Fibroblast of lung (primary cell): ENCODE measurements around the gene TINCR.

Experiments
- CTCF ChIP-seq, 2 donors: IDR thresholded peaks in 1 of 2; conservative IDR thresholded peaks in 1 of 2; 1 replicate in 1 of 2; 2 replicates in 1 of 2; pipeline ENCODE4 v1.5.1; 2011 to 2012; ENCODE audit warnings: low read length in 2 of 2, control low read depth in 1 of 2, inconsistent platforms in 1 of 2, low read depth in 1 of 2, mild to moderate bottlenecking in 1 of 2
- EZH2 ChIP-seq: IDR thresholded peaks from 2 replicates; pipeline ENCODE4 v1.5.1; 2012; ENCODE audit warnings: low read length, control low read depth, mild to moderate bottlenecking; ENCODE audit errors: missing control alignments

DNA sequence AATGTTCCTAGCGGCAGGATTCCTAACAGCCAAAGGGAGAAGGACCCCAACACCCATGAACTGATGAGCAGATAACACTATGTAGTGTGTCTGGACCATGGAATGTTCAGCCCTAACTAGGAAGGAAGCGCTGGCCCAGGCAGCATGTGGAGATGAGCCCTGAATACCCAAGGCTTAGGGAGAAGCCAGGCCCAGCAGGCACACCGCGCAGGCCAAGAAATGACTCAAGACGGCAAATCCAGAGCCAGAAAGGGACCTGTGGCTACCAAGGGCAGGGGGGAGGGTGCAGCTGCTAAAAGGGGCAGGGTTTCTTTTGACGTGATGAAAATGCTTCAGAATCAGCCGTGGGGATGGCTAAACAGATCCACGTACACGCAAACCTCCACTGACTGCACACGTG is 20.7 kb upstream of the TINCR start:
- TF ChIP-seq CTCF (conservative IDR thresholded peaks at IDR 0.05 in 1 of 2, IDR thresholded peaks at IDR 0.05 in 1 of 2; ENCODE audit: low read depth in 1 of 2, low read length in 2 of 2) (no peak), EZH2 (no peak)
